Measurements from ENCODE around the gene PDZD7. TPM values are rescaled to one million over a fixed set of nuclear protein-coding genes. Genes with fewer than 3 reads are reported as not detected.
"Not testable (repeated sequence)": the region's sequence is repeated elsewhere in the genome, so short reads cannot be mapped to it uniquely, and the experiment has no call there.

PDZD7 gene
- total RNA-seq, 1 experiment from 2014 or later: 0.30 TPM

DNA sequence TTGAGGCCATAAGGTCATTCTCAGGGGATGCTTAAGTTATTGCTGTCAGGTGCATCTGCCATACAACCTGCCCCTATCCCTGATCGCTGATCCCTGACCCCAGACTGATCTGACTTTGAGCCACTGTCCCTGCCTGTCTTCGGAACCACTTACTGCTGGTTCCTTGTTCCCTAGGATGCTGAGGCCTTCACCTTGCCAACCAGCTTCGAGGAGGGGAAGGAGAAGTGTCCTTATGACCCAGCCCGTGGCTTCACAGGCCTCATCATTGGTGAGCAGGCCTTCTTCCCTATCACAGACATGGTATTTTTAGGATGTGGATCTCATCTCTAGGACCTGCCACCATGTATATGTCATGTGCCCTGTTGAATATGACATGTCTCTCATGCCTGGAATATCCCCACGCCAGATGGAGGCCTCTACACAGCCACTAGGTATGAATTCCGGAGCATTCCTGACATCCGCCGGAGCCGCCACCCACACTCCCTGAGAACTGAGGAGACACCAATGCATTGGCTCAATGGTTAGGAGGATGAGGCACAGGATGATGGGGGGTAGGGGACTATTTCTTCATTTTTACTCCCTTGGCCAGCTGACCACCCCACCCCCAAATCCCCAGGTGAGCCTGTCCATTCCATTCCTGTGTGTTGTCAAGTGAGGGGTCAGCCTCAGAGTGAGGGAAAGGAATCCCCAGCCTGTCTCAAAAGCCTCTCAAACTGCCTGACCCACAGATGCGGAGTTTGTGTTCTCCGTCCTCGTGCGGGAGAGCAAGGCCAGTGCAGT, 52.6 kb downstream of the PDZD7 start:
- CTCF ChIA-PET: no interaction called here
- Histone ChIP-seq H3K4me1 (ENCODE audit: insufficient read depth, low read length, poor library complexity, severe bottlenecking) (no peaks in the 10 kb centered on the region), H3K36me3 (ENCODE audit: insufficient read depth, low read length, poor library complexity, severe bottlenecking) (peaks cover 5% of the 10 kb centered on the region), H3K27me3 (replicated peaks; ENCODE audit: insufficient read depth, low read depth, low read length, poor library complexity) (no peaks in the 10 kb centered on the region), H3K9me3 (ENCODE audit: low read depth, low read length, poor library complexity, severe bottlenecking) (no peaks in the 10 kb centered on the region), H3K4me3 (ENCODE audit: low read depth, low read length, poor library complexity, severe bottlenecking) (no peak overlapping the region), H3K27ac (ENCODE audit: low read depth, low read length, poor library complexity, severe bottlenecking) (no peak overlapping the region)
- POLR2A ChIA-PET (ENCODE audit: low non-redundant PET): no interaction called here
- no TSS peak for BruUV-seq (replicated peaks)
- no peak for TF ChIP-seq EZH2 (IDR thresholded peaks at IDR 0.05; ENCODE audit: borderline replicate concordance, low read depth, low read length, poor library complexity, severe bottlenecking)
- intact Hi-C loops (cut with micrococcal nuclease; ENCODE audit: unreplicated experiment): no loop called here
- DNase-seq (ENCODE audit: low spot score): no peak

DNA sequence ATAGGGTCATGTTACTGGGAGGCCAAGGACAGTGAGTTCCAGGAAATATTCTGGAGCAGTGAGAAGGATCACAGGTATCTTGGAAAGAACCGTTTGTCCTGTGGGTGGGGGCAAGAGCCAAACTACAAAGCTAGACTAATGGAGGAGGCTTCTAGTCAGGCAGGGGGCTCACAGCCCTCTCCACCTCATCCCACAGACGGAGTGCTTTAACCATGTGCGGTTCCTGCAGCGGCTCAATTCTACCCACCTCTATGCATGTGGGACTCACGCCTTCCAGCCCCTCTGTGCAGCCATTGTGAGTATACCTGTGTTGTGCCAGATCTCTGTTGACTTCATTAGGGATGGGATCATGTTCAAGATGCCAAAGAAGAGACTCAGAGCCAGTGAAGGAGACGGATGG, 53.5 kb downstream of the PDZD7 start:
- peaks cover 5% of the 10 kb centered on the region for H3K36me3 ChIP-seq (ENCODE audit: insufficient read depth, low read length, poor library complexity, severe bottlenecking)
- no peaks in the 10 kb centered on the region for H3K27me3 ChIP-seq (replicated peaks; ENCODE audit: insufficient read depth, low read depth, low read length, poor library complexity)
- no TSS peak for BruUV-seq (replicated peaks)
- intact Hi-C loops (cut with micrococcal nuclease; ENCODE audit: unreplicated experiment): no loop called here
- H3K4me1 ChIP-seq (ENCODE audit: insufficient read depth, low read length, poor library complexity, severe bottlenecking): no peaks in the 10 kb centered on the region
- no peaks in the 10 kb centered on the region for H3K9me3 ChIP-seq (ENCODE audit: low read depth, low read length, poor library complexity, severe bottlenecking)
- H3K4me3 ChIP-seq (ENCODE audit: low read depth, low read length, poor library complexity, severe bottlenecking): no peak overlapping the region
- TF ChIP-seq, protein P1, sequence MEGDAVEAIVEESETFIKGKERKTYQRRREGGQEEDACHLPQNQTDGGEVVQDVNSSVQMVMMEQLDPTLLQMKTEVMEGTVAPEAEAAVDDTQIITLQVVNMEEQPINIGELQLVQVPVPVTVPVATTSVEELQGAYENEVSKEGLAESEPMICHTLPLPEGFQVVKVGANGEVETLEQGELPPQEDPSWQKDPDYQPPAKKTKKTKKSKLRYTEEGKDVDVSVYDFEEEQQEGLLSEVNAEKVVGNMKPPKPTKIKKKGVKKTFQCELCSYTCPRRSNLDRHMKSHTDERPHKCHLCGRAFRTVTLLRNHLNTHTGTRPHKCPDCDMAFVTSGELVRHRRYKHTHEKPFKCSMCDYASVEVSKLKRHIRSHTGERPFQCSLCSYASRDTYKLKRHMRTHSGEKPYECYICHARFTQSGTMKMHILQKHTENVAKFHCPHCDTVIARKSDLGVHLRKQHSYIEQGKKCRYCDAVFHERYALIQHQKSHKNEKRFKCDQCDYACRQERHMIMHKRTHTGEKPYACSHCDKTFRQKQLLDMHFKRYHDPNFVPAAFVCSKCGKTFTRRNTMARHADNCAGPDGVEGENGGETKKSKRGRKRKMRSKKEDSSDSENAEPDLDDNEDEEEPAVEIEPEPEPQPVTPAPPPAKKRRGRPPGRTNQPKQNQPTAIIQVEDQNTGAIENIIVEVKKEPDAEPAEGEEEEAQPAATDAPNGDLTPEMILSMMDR (conservative IDR thresholded peaks at IDR 0.05; ENCODE audit: low read depth, low read length): no peak
- TF ChIP-seq EZH2 (IDR thresholded peaks at IDR 0.05; ENCODE audit: borderline replicate concordance, low read depth, low read length, poor library complexity, severe bottlenecking): no peak
- H3K27ac ChIP-seq (ENCODE audit: low read depth, low read length, poor library complexity, severe bottlenecking): no peak overlapping the region
- POLR2A ChIA-PET (ENCODE audit: low non-redundant PET): no interaction called here
- DNase-seq (ENCODE audit: low spot score): no peak
- CTCF ChIA-PET: no interaction called here

DNA sequence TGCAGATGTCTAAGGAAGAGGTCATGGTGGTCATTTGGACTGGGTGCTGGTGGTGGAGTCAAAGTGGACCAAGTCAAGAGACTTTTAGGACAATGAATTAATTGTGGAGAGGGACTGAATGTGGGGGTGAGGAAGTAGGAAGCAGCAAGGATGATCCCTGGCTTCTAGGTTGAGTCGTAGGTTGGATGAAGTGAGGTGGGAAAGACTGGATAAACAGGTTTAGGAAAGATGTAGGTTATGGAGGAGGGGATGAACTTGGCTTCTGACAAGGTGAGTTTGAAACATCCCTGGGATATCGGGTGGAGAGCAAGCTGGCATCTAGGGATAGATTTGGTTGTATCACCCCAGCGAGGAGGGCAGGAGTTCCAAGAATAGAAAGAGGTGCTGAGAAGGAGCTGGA, 54.0 kb downstream of the PDZD7 start:
- Histone ChIP-seq H3K4me3 (ENCODE audit: low read depth, low read length, poor library complexity, severe bottlenecking) (no peak overlapping the region), H3K4me1 (ENCODE audit: insufficient read depth, low read length, poor library complexity, severe bottlenecking) (no peaks in the 10 kb centered on the region), H3K27me3 (replicated peaks; ENCODE audit: insufficient read depth, low read depth, low read length, poor library complexity) (no peaks in the 10 kb centered on the region), H3K27ac (ENCODE audit: low read depth, low read length, poor library complexity, severe bottlenecking) (no peak overlapping the region), H3K36me3 (ENCODE audit: insufficient read depth, low read length, poor library complexity, severe bottlenecking) (peaks cover 5% of the 10 kb centered on the region), H3K9me3 (ENCODE audit: low read depth, low read length, poor library complexity, severe bottlenecking) (no peaks in the 10 kb centered on the region)
- intact Hi-C loops (cut with micrococcal nuclease; ENCODE audit: unreplicated experiment): no loop called here
- CTCF ChIA-PET: no interaction called here
- no peak for DNase-seq (ENCODE audit: low spot score)
- no peak for TF ChIP-seq EZH2 (IDR thresholded peaks at IDR 0.05; ENCODE audit: borderline replicate concordance, low read depth, low read length, poor library complexity, severe bottlenecking)
- POLR2A ChIA-PET (ENCODE audit: low non-redundant PET): interaction anchor here (0.6 kb wide), 1 partner anchor 220 kb away, joined by 6 read pairs; no protein-coding TSS in a partner anchor
- BruUV-seq (replicated peaks): no TSS peak

GRCh38 chr10:100975397-100975796, 55.5 kb downstream of the PDZD7 start:
- POLR2A ChIA-PET (ENCODE audit: low non-redundant PET); CTCF ChIA-PET; H3K4me1 ChIP-seq (ENCODE audit: insufficient read depth, low read length, poor library complexity, severe bottlenecking); H3K27me3 ChIP-seq (replicated peaks; ENCODE audit: insufficient read depth, low read depth, low read length, poor library complexity); H3K4me3 ChIP-seq (ENCODE audit: low read depth, low read length, poor library complexity, severe bottlenecking); H3K9me3 ChIP-seq (ENCODE audit: low read depth, low read length, poor library complexity, severe bottlenecking); intact Hi-C loops (cut with micrococcal nuclease; ENCODE audit: unreplicated experiment); BruUV-seq (replicated peaks); H3K27ac ChIP-seq (ENCODE audit: low read depth, low read length, poor library complexity, severe bottlenecking); H3K36me3 ChIP-seq (ENCODE audit: insufficient read depth, low read length, poor library complexity, severe bottlenecking); DNase-seq (ENCODE audit: low spot score): not testable (repeated sequence)

All from A673 (cell line).